Fibroblast of peridontal ligament (primary cell): ENCODE data around the gene DYRK3.
"Not testable (repeated sequence)": the region's sequence is repeated elsewhere in the genome, so short reads cannot be mapped to it uniquely, and the experiment has no call there.

Source experiments
- DNase-seq: peaks from one replicate; pipeline ENCODE4 v3.0.0-alpha.2; 2010; ENCODE audit errors: extremely low read depth

Gene DYRK3

GRCh38 chr1:206635080-206635977, at the start of gene DYRK3:
DYRK3 (plus strand) TSS chr1:206635536; CDS start chr1:206635704, 168 bp downstream.
- peak; percentile 87 for DNase-seq

GRCh38 chr1:206586501-206587445, 48.6 kb upstream of the DYRK3 start:
- no peak for DNase-seq

GRCh38 chr1:206587904-206588303, 47.4 kb upstream of the DYRK3 start:
- no peak for DNase-seq

- DNase-seq, result no peak
Observed at GRCh38 chr1:206588492-206588891, 46.8 kb upstream of the DYRK3 start.

GRCh38 chr1:206589206-206589605, 46.1 kb upstream of the DYRK3 start:
- peak; percentile 87 for DNase-seq

GRCh38 chr1:206590025-206590758, 45.1 kb upstream of the DYRK3 start:
- peak; percentile 37 for DNase-seq

GRCh38 chr1:206591226-206591625, 44.1 kb upstream of the DYRK3 start:
- DNase-seq, result no peak

GRCh38 chr1:206591696-206592095, 43.6 kb upstream of the DYRK3 start:
- DNase-seq, result no peak

GRCh38 chr1:206593351-206593925, 41.9 kb upstream of the DYRK3 start:
- DNase-seq, result no peak

GRCh38 chr1:206595581-206596318, 39.6 kb upstream of the DYRK3 start:
- no peak for DNase-seq

GRCh38 chr1:206596319-206596666, 39.0 kb upstream of the DYRK3 start:
- DNase-seq, result no peak

GRCh38 chr1:206600527-206600926, 34.8 kb upstream of the DYRK3 start:
- no peak for DNase-seq

GRCh38 chr1:206604861-206605260, 30.5 kb upstream of the DYRK3 start:
- DNase-seq, result no peak

- peak; percentile 28 for DNase-seq
Observed at GRCh38 chr1:206606867-206607266, 28.5 kb upstream of the DYRK3 start.

- peak; percentile 45 for DNase-seq
Observed at GRCh38 chr1:206608108-206608698, 27.1 kb upstream of the DYRK3 start.

- no peak for DNase-seq
Observed at GRCh38 chr1:206609229-206609991, 25.9 kb upstream of the DYRK3 start.

- DNase-seq, result peak; percentile 92
Observed at GRCh38 chr1:206612129-206612876, 23.0 kb upstream of the DYRK3 start, which contains the start of gene EIF2D. EIF2D (minus strand) TSS chr1:206612465; CDS start chr1:206612342, 123 bp downstream.

- DNase-seq, result not testable (repeated sequence)
Observed at GRCh38 chr1:206626396-206626795, 8.9 kb upstream of the DYRK3 start.

- no peak for DNase-seq
Observed at GRCh38 chr1:206628916-206629315, 6.4 kb upstream of the DYRK3 start.
